PC-9 (cell line): ENCODE results near the gene MAN1C1.

ENCODE experiments used
- EZH2 ChIP-seq: fragments of 200-600 bp; sonication (generic); IDR thresholded peaks from 2 replicates; pipeline ENCODE4 v1.8.0; 2017; ENCODE audit warnings: antibody characterized with exemption, low read depth
- TF ChIP-seq, protein P1 (sequence below): fragments of 200-600 bp; sonication (generic); conservative IDR thresholded peaks from 2 replicates; pipeline ENCODE4 v1.6.1; 2017; ENCODE audit warnings: mixed run types, antibody characterized with exemption, mild to moderate bottlenecking, moderate library complexity

DNA sequence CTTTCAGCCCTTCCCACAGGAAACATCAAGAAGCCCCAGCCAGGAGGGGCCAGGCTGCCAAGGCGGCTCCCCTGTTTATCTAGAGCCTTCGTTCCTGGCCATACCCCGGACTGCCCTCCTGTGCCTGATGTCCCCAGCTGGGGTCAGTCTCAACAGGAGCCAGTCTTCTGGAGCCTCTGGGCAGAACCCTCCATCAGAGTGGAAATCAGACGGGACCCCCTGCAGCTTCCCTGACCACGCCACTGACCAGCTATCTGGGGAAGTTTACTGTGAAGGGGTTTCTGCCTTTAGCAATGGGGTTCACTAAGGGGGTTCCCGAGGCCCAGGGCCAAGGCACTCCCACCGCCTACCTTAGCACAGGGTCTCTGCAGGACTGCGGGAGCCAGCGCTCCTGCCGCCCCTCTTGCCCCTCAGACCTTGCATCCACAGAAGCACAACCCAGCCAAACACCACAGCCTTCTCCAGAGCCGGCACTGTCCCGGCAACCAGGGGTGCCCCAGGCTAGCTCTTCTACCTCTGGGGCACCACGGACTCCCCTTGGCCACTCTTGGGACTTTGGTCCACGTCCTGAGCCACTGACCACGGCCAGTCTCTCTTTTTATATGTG, 199.6 kb downstream of the MAN1C1 start:
- TF ChIP-seq, protein P1, sequence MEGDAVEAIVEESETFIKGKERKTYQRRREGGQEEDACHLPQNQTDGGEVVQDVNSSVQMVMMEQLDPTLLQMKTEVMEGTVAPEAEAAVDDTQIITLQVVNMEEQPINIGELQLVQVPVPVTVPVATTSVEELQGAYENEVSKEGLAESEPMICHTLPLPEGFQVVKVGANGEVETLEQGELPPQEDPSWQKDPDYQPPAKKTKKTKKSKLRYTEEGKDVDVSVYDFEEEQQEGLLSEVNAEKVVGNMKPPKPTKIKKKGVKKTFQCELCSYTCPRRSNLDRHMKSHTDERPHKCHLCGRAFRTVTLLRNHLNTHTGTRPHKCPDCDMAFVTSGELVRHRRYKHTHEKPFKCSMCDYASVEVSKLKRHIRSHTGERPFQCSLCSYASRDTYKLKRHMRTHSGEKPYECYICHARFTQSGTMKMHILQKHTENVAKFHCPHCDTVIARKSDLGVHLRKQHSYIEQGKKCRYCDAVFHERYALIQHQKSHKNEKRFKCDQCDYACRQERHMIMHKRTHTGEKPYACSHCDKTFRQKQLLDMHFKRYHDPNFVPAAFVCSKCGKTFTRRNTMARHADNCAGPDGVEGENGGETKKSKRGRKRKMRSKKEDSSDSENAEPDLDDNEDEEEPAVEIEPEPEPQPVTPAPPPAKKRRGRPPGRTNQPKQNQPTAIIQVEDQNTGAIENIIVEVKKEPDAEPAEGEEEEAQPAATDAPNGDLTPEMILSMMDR: no peak
- TF ChIP-seq EZH2: no peak
